Fibroblast of skin of abdomen (primary cell): ENCODE results near the gene BRD3.
"Not testable (repeated sequence)": the region's sequence is repeated elsewhere in the genome, so short reads cannot be mapped to it uniquely, and the experiment has no call there.

Source experiments
- DNase-seq: peaks from one replicate; pipeline ENCODE4 v3.0.0-alpha.2; 2013

BRD3 gene

GRCh38 chr9:133991214-133991921, 76.5 kb downstream of the BRD3 start:
- no peak for DNase-seq

- peak; percentile 55 for DNase-seq
Measured at GRCh38 chr9:133990366-133991213, 77.2 kb downstream of the BRD3 start.

- DNase-seq = no peak
Measured at GRCh38 chr9:133989625-133990365, 78.0 kb downstream of the BRD3 start.

GRCh38 chr9:133988771-133989170, 79.1 kb downstream of the BRD3 start:
- not testable (repeated sequence) for DNase-seq

GRCh38 chr9:133987946-133988665, 79.7 kb downstream of the BRD3 start:
- no peak for DNase-seq

GRCh38 chr9:133987446-133987788, 80.4 kb downstream of the BRD3 start:
- DNase-seq = no peak

GRCh38 chr9:133986774-133987445, 80.9 kb downstream of the BRD3 start:
- no peak for DNase-seq

- DNase-seq = no peak
Measured at GRCh38 chr9:133986061-133986460, 81.8 kb downstream of the BRD3 start.

- no peak for DNase-seq
Measured at GRCh38 chr9:133982971-133983720, 84.7 kb downstream of the BRD3 start.

- DNase-seq = no peak
Measured at GRCh38 chr9:133981958-133982681, 85.7 kb downstream of the BRD3 start.

- DNase-seq = no peak
Measured at GRCh38 chr9:133981589-133981957, 86.3 kb downstream of the BRD3 start.

GRCh38 chr9:133980864-133981588, 86.8 kb downstream of the BRD3 start:
- DNase-seq = no peak
